GM18511 (cell line): ENCODE data around the gene HECW1.
"Not testable (repeated sequence)": the region's sequence is repeated elsewhere in the genome, so short reads cannot be mapped to it uniquely, and the experiment has no call there.

Source experiments
- ATAC-seq: cut with Tn5 transposase; IDR thresholded peaks from one replicate; pipeline ENCODE4 v1.9.1; 2021; ENCODE audit warnings: mild to moderate bottlenecking, moderate library complexity; ENCODE audit not compliant: unreplicated experiment

Gene HECW1

DNA sequence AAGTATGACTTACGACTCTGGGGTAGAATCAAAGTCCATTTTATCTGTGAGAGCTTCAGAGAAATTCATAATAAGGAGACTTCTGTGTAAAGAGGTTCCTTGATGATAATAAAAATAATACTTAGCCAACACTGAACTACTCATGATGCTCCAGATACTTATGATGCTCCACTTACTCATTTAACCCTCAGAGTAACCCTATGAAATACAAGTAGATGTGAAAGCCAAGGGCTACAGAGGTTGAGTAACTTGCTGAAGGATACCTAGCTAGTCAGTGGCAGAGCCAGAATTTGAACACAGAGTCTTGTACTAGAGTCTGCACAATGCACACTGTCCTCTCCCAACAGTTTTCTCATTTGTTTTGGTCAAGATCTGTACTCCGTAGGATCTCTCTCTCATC, 89.5 kb downstream of the HECW1 start:
- ATAC-seq: no peak

- no peak for ATAC-seq
Observed at GRCh38 chr7:43204081-43204480, 91.6 kb downstream of the HECW1 start.

DNA sequence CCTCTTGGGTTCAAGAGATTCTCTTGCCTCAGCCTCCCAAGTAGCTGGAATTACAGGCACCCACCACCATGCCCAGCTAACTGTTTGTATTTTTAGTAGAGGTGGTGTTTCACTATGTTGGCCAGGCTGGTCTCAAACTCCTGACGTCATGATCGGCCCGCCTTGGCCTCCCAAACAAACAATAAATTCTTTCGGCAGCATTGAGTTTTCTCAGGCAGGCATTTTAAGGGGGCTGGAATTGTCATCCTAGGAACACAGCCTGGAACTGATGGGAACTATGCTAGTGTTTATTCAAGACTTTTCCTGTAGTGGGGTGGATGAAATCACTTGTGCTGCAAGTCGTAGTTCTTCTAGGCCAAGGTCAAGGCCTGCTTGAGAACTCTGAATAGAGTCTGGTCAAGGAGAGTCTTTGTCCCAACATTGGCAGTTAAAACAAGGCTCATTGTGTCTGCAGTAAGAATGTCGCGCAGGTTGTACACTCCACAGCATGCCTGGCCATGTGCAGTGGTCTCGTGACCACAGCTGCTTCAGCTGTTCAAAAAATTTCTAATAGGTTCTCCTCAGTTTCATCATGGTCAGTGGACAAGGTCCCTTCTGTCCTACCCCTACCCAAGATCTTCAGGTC, 92.8 kb downstream of the HECW1 start:
- no peak for ATAC-seq

DNA sequence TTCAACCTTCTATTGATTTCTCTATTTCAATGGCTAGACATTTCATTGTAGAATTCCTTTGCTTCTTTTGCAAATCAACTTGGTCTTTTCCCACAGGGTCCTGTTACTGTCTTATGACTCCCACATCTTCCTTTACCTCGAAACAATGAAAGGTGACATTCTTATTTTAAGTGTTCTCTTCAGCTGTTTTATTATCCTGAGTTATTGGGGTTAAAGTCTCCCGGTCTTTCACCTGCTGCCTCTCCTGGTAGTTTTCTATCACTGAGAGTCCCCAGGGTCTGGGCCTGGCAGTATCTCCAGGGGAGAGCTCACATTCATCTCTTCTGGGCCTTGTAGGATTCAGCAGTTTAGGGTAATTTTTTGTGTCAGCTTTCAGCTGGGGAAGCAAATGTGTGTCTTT, 95.8 kb downstream of the HECW1 start:
- no peak for ATAC-seq

GRCh38 chr7:43210539-43210938, 98.1 kb downstream of the HECW1 start:
- not testable (repeated sequence) for ATAC-seq

GRCh38 chr7:43211286-43211685, 98.8 kb downstream of the HECW1 start:
- ATAC-seq: no peak

DNA sequence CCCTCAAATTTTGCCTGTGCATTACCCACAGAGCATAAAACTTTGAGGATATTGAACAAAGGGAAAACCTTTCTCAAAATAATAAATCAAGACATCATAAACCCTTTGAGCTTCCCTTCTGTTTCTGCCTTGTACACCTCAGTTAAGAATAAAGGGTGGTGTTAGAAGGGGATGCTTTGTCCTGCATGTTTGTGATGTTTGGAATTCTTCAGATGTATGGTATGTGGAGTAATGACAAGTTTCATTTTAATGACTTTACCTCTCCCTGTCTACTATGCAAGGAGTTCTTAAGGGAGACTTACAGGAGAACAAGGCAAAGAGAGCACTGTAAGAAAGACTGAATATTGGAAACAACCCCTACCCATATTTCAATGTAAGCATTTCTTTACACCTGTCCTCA, 99.2 kb downstream of the HECW1 start:
- no peak for ATAC-seq

DNA sequence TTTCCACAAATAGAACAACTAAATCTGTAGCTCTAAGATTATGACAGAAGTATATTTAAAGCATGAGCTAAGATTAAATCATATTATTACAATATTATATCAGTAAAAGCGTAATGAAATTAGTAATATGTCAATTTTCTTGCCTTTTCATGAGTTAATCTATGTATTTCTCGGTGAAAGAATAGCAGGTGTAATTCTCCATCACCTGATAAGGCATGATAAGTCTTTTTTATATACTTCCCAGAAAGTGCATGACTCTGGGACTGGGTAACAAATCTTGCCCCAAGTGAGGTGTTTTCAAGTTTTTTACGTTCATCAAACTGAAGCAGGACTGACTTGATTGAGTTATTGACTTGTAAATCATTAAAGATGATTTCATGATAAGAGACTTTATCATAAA, 100.5 kb downstream of the HECW1 start:
- ATAC-seq: no peak

DNA sequence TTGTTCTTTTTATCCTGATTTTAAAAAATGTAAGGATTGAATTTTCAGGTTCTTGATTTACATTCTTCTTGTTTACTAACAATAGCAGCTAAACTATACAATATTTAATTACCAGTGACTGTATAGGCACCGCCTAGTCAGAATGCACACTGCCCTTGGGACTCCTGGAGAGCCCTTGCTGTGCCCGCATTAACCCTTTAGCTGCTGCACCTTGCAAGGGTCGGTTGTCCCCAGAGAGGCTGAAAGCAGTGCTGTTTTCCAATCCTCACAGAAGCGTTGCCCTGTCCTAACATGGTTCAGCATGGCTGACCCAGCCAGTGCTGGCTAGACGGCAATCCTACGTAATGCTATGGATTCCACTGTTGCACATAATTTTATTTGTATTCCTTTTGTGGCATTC, 102.6 kb downstream of the HECW1 start:
- no peak for ATAC-seq

GRCh38 chr7:43217055-43217454, 104.6 kb downstream of the HECW1 start:
- no peak for ATAC-seq

GRCh38 chr7:43218901-43219300, 106.5 kb downstream of the HECW1 start:
- ATAC-seq: not testable (repeated sequence)

DNA sequence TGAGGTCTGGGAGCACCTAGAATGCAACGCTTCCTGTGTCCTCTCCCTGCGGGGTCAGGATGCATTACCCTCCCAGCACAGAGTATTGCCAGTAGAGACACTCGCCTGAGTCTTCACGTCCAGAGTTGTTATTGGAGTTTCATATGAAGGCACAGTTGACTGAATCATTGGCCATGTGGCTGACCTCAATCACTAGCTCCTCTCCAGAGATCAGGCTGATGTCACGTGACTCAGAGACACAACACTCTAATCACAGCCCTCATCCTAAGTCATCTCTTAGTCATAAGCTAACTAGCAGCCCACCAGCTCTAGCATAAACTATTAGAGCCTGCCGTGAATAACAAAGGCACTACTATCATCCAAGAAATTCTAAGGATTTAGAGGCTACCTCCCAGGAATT, 107.8 kb downstream of the HECW1 start:
- ATAC-seq: no peak

DNA sequence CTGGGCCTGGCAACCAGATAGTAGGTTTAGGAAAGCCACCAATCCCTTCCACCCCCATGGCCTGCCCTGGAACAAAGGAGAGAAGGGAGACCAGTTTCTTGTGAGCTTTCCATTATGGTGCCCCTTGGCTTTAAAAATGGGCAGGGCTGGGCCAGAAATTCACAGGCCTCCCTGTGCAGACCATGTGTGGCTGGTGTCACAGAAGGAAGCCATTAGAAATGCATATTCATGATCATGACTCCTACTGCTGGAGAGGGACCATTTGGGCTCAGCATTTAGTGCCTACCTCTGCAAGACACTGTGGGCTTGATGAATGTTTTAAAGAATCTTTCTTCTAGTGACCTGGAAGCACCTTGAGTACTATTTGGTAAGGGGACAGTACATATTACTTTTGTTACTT, 108.3 kb downstream of the HECW1 start:
- ATAC-seq: no peak

DNA sequence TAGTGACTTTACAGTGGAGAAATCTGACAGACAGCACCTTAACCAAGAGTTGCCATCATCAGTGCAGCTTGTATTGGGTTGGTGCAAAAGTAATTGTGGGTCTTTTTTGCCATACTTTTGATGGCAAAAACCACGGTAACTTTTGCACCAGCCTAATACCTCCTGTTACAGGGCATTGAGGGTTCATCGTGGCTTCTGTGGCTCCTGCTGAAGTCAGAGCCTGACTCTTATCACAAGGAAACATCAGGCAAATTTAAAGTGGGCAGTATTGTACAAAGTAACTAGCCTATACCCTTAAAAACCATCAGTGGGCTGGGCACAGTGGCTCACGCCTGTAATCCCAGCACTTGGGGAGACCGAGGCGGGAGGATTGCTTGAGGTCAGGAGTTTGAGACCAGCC, 117.4 kb downstream of the HECW1 start:
- ATAC-seq: no peak

DNA sequence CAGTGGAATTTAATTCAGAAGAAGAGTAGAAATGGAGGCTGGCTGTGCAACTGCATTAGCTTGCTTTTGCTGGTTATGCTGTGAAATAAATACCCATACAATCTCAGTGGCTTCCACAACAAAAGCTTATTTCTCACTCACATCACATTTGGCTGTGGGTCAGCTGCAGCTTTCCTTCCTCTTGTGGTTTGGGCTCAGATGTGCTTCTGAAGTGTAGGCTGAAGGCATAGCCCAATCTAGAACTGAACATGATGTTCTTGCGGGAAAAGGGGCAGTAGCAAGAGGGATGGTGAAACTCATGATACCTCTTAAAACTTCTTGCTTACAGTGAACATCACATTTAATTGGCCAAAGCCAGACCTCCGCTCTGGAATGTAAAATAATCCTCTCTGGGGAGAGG, 119.9 kb downstream of the HECW1 start:
- no peak for ATAC-seq

GRCh38 chr7:43234073-43234472, 121.6 kb downstream of the HECW1 start:
- no peak for ATAC-seq

- no peak for ATAC-seq
Observed at GRCh38 chr7:43234968-43235367, 122.5 kb downstream of the HECW1 start.

- ATAC-seq: no peak
Observed at GRCh38 chr7:43240565-43240964, 128.1 kb downstream of the HECW1 start.

- ATAC-seq: no peak
Observed at GRCh38 chr7:43242628-43243255, 130.3 kb downstream of the HECW1 start.

DNA sequence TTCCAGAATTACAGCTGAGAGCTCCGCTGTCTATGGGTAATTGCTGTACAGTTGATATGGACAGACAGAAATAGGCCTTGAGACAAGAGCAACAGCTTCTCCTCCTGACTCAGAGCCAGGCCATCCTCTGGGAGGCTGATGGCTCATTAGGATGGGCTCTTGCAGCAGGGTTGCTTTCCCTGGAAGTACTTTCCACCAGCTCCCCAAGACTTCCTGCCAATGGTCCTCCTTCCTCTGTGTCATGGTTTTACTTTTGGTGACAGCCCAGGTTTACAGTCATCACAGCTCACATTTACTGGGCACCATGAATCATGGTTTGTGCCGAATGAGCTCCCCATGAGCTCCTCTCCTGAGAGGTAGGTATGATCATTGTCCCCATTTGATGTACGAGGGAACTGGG, 131.8 kb downstream of the HECW1 start:
- no peak for ATAC-seq

- ATAC-seq: no peak
Observed at GRCh38 chr7:43244784-43245183, 132.3 kb downstream of the HECW1 start.

- ATAC-seq: no peak
Observed at GRCh38 chr7:43247757-43248156, 135.3 kb downstream of the HECW1 start.

DNA sequence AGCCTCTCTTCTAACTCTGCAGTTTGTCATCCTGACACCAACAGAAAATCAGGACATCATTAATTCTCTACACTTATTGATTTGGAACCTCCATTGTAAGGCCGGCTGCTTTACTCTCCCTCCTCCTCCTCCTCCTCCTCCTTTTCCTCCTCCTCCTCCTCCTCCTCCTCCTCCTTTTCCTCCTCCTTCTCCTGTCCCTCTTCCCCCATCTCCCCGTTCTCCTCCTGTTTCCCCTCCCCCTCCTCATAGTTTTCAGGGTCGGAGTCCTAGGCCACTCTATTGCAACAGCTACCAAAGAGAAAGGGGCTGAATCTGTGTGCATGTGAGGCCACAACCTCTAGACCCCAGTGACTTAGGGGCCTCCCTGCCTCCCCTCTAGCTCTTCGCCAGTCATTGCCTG, 136.1 kb downstream of the HECW1 start:
- ATAC-seq: no peak
